Uterus (tissue), 4 donors: Measurements from ENCODE around the gene TMOD2. TPM values are rescaled to one million over a fixed set of nuclear protein-coding genes. Genes with fewer than 3 reads are reported as not detected.
A peak's percentile ranks its signal among the peaks of the same experiment; 100 is the strongest.

ENCODE experiments used
- DNase-seq, 2 donors: peaks; one replicate each; pipeline ENCODE4 v3.0.0-alpha.2; 2019 to 2020
- H3K27ac ChIP-seq, 2 donors: fragments of 200-600 bp; sonication (generic); 1 replicate in 1 of 2; 2 replicates in 1 of 2; pipeline ENCODE4 v1.5.1; 2016 to 2018
- H3K27me3 ChIP-seq, 2 donors: fragments of 200-600 bp; sonication (generic); one replicate each; pipeline ENCODE4 v1.5.1; 2018 to 2019; ENCODE audit warnings: control low read depth in 1 of 2
- H3K36me3 ChIP-seq, 2 donors: fragments of 200-600 bp; sonication (generic); one replicate each; pipeline ENCODE4 v1.5.1; 2019; ENCODE audit warnings: control low read depth in 1 of 2
- H3K4me1 ChIP-seq, 2 donors: fragments of 200-600 bp; sonication (generic); one replicate each; pipeline ENCODE4 v1.5.1; 2018 to 2019; ENCODE audit warnings: control low read depth in 1 of 2
- H3K4me3 ChIP-seq, 2 donors: fragments of 200-600 bp; sonication (generic); 1 replicate in 1 of 2; 2 replicates in 1 of 2; pipeline ENCODE4 v1.5.1; 2018 to 2019; ENCODE audit warnings: mild to moderate bottlenecking in 1 of 2
- H3K9me3 ChIP-seq, 2 donors: fragments of 200-600 bp; sonication (generic); one replicate each; pipeline ENCODE4 v1.5.1; 2019; ENCODE audit warnings: control low read depth in 1 of 2
- POLR2A ChIP-seq, 2 donors: fragments of 450-650 bp; IDR thresholded peaks; one replicate each; pipeline ENCODE4 v1.6.1; 2016; ENCODE audit warnings: antibody characterized with exemption in 2 of 2, mild to moderate bottlenecking in 1 of 2, moderate library complexity in 1 of 2
- intact Hi-C: fragments of 100-400 bp; cut with DNase I; formaldehyde crosslinking; loops from one replicate; pipeline ENCODE4 v1.15.1; 2023; ENCODE audit warnings: low total_unique reads
- total RNA-seq, 4 donors: library from RNA; depleted of rRNA in 3 of 4; stranded (reverse); fragments of >200 nt in 3 of 4; gene quantifications; one replicate each; pipeline versions ENCODE4 v1.1.0 to v1.2.4, GENCODE V29; 2014 to 2023
- TF ChIP-seq, protein P1 (sequence below), 4 experiments: fragments of 200-600 bp in 2 of 4; fragments of 450-650 bp in 2 of 4; sonication (generic) in 2 of 4; IDR thresholded peaks; one replicate each; pipeline ENCODE4 v1.5.1; 2016 to 2019; ENCODE audit warnings: antibody characterized with exemption in 4 of 4, mild to moderate bottlenecking in 2 of 4, moderate library complexity in 1 of 4
- donor health status: DM: yes; HTN: yes; CAD: no.

TMOD2 gene
- total RNA-seq, 4 donors from 2014 or later, result 20.9 to 113 (median 35.0) TPM

DNA sequence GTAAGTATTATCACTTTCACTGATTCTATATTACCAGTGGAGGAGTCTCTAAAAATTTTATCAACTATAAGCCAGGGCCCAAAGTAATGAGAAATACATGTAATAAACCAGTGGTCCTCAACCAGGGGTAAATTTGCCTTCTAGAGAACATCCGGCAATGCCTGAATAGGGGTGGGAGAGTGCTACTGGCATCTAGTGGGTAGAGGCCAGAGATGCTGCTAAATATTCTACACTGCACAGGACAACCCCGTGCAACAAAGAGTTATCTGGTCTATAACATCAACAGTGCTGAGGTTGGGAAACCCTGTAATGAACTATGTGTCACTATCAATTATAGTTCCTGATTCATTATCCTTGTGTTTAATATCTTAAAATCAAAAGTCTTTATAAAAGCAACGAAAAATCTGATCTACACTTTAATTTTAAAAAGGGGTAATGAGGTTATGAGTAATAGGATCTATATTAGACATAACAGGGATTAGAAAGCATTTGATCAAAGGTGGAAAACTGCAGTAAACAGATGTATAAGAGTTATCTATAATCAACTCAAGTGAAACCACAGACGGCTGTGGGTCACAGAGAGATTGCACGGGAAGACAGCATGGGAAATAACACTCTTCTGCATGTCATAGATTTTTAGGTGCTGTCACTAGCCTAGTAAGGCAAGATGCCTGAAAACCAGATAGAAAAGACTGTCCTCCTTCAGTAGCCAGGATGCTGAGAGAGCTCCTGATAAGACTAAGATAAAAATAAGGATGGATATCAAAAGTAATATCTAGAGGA is 16.0 kb upstream of the TMOD2 start:
- H3K4me3 ChIP-seq, result no peak overlapping the region
- H3K27me3 ChIP-seq, result no peaks in the 10 kb centered on the region
- H3K4me1 ChIP-seq, result peaks cover 4 to 5% of the 10 kb centered on the region in 2 donors
- peak overlapping the region; percentile 86 to 97 for H3K27ac ChIP-seq
- H3K36me3 ChIP-seq, result no peaks in the 10 kb centered on the region
- intact Hi-C loops, result no loop called here
- TF ChIP-seq, protein P1, sequence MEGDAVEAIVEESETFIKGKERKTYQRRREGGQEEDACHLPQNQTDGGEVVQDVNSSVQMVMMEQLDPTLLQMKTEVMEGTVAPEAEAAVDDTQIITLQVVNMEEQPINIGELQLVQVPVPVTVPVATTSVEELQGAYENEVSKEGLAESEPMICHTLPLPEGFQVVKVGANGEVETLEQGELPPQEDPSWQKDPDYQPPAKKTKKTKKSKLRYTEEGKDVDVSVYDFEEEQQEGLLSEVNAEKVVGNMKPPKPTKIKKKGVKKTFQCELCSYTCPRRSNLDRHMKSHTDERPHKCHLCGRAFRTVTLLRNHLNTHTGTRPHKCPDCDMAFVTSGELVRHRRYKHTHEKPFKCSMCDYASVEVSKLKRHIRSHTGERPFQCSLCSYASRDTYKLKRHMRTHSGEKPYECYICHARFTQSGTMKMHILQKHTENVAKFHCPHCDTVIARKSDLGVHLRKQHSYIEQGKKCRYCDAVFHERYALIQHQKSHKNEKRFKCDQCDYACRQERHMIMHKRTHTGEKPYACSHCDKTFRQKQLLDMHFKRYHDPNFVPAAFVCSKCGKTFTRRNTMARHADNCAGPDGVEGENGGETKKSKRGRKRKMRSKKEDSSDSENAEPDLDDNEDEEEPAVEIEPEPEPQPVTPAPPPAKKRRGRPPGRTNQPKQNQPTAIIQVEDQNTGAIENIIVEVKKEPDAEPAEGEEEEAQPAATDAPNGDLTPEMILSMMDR (IDR thresholded peaks at IDR 0.05), result no peak
- TF ChIP-seq POLR2A (IDR thresholded peaks at IDR 0.05), result no peak
- H3K9me3 ChIP-seq, result no peaks in the 10 kb centered on the region
- no peak for DNase-seq

DNA sequence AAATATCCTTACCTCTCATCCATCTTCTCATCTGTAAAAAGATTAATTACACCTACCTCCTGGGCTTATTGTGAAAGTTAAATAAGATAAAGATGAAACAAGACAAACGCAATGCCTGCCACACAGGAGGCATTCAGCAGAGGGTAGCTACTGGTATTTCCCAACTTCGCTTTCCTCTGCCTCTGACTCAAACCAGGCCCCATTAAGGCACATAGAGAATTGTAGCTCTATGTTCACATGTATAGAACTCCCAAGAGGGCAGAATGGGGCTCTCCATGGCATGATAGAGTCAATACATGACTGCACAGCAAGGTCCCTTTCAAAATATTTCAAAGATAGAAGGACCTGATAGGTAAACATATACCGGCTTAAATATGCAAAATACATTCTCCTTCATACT is 15.3 kb upstream of the TMOD2 start:
- TF ChIP-seq, protein P1 (IDR thresholded peaks at IDR 0.05), result no peak
- no peak for TF ChIP-seq POLR2A (IDR thresholded peaks at IDR 0.05)
- no peak for DNase-seq
- Histone ChIP-seq H3K27ac (peak overlapping the region; percentile 86 to 97), H3K9me3 (no peaks in the 10 kb centered on the region), H3K4me1 (peaks cover 4 to 5% of the 10 kb centered on the region in 2 donors), H3K27me3 (no peaks in the 10 kb centered on the region), H3K4me3 (peak overlapping the region in 1 of 2 donors; percentile 94), H3K36me3 (no peaks in the 10 kb centered on the region)
- intact Hi-C loops, result no loop called here

DNA sequence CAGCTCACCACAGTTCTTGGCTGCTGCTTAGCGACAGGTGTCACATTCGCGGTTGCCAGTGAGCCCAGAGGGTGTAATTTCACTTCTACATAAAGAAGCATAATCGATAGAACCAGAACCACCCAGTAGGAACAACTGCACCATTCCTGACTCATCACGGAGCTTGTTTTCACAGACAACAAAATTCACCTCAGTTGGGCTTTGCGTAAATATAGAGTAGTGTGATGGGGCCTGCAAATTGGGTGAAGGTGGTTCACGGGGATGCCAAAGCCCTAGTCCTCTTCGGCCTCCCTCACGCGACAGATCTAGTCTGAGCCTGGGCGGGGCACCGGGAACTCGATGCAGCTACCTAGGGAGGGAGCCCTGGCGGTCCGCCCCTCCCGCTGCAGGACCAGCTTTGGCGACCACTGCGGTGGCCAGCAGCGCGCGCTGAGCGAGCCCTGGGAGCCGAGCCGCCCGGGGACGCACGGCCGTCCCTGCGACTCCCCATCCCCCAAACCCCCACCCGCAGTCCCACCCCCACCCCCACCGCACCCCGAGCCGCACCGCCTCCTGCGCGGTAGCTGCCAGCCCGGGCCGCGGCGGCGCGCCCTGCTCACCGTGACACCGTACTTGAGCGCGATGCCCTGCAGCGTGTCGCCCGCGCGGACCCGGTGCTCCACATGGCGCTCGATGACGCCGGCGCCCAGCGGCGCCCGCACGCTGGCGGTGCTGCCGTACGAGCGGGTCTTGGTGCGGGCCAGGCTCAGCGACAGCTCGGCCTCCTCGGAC is 14.5 kb upstream of the TMOD2 start:
- TF ChIP-seq, protein P1 (IDR thresholded peaks at IDR 0.05), result no peak
- no peak for TF ChIP-seq POLR2A (IDR thresholded peaks at IDR 0.05)
- H3K4me3 ChIP-seq, result peak overlapping the region; percentile 63 to 94
- peaks cover 3 to 5% of the 10 kb centered on the region in 2 donors for H3K4me1 ChIP-seq
- no peaks in the 10 kb centered on the region for H3K36me3 ChIP-seq
- H3K27me3 ChIP-seq, result no peaks in the 10 kb centered on the region
- peak overlapping the region; percentile 86 to 97 for H3K27ac ChIP-seq
- intact Hi-C loops, result no loop called here
- H3K9me3 ChIP-seq, result no peaks in the 10 kb centered on the region
- DNase-seq, result peak; percentile 50 to 52

DNA sequence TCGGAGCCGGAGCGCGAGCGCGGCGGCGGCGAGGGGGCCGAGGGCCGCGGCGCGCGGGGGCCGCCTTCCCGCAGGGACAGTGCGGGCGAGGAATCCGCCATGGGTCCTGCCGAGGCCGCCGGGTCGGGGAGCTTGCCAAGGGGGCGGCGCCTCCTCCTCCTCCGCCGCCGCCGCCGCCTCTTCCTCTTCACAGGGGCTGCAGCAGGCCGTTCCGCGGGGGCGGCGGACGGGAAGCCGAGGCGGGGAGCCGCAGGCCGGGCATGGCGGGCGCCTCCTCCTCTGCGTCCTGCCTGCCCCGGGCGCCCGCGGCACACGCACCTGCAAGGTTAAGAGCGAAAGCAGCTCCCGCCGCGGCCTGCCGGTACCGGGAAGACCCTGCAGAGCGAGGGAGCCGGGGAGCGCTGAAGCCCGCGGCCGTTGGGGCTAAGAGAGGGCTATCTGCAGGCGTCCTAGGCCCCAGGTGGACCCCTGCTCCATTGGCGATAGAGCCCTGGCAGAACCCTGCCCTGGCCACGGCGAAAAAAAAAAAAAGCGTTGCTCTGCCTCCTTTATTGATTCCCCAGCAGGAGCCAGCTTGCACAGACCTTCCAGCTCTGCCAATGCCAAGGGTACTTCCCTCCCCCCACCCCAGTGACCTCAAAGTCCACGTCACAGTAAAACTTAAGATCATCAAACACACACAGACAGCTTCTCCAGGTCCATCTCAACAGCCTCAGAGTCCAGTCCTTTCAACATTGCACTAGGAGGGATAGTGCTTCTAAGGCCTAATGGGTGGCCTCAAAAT is 13.7 kb upstream of the TMOD2 start, which contains the start of gene LYSMD2:
Gene LYSMD2, minus strand, starts transcription at position 134 of the 784 bp plus-strand sequence. Its CDS starts 33 bp downstream, at position 101.
- intact Hi-C loops, result no loop called here
- peak; percentile 34 to 52 for TF ChIP-seq POLR2A (IDR thresholded peaks at IDR 0.05)
- TF ChIP-seq, protein P1 (IDR thresholded peaks at IDR 0.05), result no peak
- DNase-seq, result peak; percentile 81 to 86
- no peaks in the 10 kb centered on the region for H3K27me3 ChIP-seq
- peak within 1 kb of the TSS; percentile 63 to 94 for H3K4me3 ChIP-seq
- peaks cover 0 to 5% of the 10 kb centered on the region in 2 donors for H3K4me1 ChIP-seq
- no peaks in the 10 kb centered on the region for H3K36me3 ChIP-seq
- peak within 1 kb of the TSS; percentile 86 to 97 for H3K27ac ChIP-seq
- H3K9me3 ChIP-seq, result no peaks in the 10 kb centered on the region
